Cardiac muscle cell (in vitro differentiated cells and primary cell): ENCODE measurements around the gene CRYBA4. TPM values are rescaled to one million over a fixed set of nuclear protein-coding genes. Genes with fewer than 3 reads are reported as not detected.

Experiments
- DNase-seq, 2 donors: peaks; one replicate each; pipeline versions ENCODE4 v3.0.0 to v3.0.0-alpha.2; 2010 to 2017; ENCODE audit warnings: low read depth in 1 of 2, low spot score in 1 of 2
- H3K27ac ChIP-seq: fragments of 200-600 bp; sonication (generic); 2 replicates; pipeline ENCODE4 v1.5.1; 2016
- H3K27me3 ChIP-seq: fragments of 200-600 bp; sonication (generic); 2 replicates; pipeline ENCODE4 v1.6.0; 2016; ENCODE audit warnings: control low read depth
- H3K36me3 ChIP-seq: fragments of 200-600 bp; sonication (generic); 2 replicates; pipeline ENCODE4 v1.5.1; 2016; ENCODE audit warnings: control low read depth
- H3K4me1 ChIP-seq: fragments of 200-600 bp; sonication (generic); 2 replicates; pipeline ENCODE4 v1.8.1; 2017; ENCODE audit warnings: low read depth, mild to moderate bottlenecking, mixed run types
- H3K4me3 ChIP-seq: fragments of 200-600 bp; sonication (generic); 2 replicates; pipeline ENCODE4 v1.5.1; 2016; ENCODE audit warnings: mild to moderate bottlenecking
- H3K9me3 ChIP-seq: fragments of 200-600 bp; sonication (generic); 2 replicates; pipeline ENCODE4 v1.5.1; 2017; ENCODE audit warnings: low read depth, mild to moderate bottlenecking, control low read depth
- polyA plus RNA-seq: library from polyadenylated mRNA; unstranded; fragments of >200 nt; fragmentation: Nextera tagmentation; extraction: Ambion mirVana; gene quantifications from 2 replicates; pipeline ENCODE4 v1.2.1, GENCODE V29; 2016
- total RNA-seq: library from RNA; depleted of rRNA; stranded (reverse); fragments of >200 nt; gene quantifications from 2 replicates; pipeline ENCODE4 v1.2.3, GENCODE V29; 2016
- TF ChIP-seq, protein P1 (sequence below): IDR thresholded peaks from 2 replicates; pipeline ENCODE4 v1.5.1; 2012; ENCODE audit warnings: low read depth, mild to moderate bottlenecking, low read length

The CRYBA4 gene
- total and polyA plus RNA-seq, 2 experiments from 2014 or later = 0.34 TPM; not detected in 1

DNA sequence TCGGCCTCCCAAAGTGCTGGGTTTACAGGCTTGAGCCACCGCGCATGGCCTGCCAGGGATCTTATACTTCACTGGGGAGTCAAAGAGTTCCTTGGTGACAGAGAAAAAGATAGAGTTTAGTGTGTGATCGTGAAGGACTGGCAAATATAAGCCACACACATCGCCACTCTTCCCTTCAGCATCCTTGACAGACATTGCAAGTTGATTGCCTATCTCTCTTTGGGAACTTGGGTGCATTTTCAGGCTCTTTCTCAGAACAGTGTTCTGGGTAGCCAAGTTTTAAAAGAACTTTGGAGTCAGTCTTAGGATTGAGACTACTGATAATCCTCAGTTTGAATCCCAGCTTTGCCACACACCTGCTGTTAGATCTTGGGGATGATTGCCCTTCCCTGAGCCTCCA is 55.5 kb downstream of the CRYBA4 start:
- Histone ChIP-seq H3K27ac (no peak overlapping the region), H3K4me1 (peaks cover 14% of the 10 kb centered on the region), H3K36me3 (no peaks in the 10 kb centered on the region), H3K9me3 (no peaks in the 10 kb centered on the region), H3K4me3 (no peak overlapping the region), H3K27me3 (no peaks in the 10 kb centered on the region)
- TF ChIP-seq, protein P1, sequence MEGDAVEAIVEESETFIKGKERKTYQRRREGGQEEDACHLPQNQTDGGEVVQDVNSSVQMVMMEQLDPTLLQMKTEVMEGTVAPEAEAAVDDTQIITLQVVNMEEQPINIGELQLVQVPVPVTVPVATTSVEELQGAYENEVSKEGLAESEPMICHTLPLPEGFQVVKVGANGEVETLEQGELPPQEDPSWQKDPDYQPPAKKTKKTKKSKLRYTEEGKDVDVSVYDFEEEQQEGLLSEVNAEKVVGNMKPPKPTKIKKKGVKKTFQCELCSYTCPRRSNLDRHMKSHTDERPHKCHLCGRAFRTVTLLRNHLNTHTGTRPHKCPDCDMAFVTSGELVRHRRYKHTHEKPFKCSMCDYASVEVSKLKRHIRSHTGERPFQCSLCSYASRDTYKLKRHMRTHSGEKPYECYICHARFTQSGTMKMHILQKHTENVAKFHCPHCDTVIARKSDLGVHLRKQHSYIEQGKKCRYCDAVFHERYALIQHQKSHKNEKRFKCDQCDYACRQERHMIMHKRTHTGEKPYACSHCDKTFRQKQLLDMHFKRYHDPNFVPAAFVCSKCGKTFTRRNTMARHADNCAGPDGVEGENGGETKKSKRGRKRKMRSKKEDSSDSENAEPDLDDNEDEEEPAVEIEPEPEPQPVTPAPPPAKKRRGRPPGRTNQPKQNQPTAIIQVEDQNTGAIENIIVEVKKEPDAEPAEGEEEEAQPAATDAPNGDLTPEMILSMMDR = no peak
- no peak for DNase-seq

DNA sequence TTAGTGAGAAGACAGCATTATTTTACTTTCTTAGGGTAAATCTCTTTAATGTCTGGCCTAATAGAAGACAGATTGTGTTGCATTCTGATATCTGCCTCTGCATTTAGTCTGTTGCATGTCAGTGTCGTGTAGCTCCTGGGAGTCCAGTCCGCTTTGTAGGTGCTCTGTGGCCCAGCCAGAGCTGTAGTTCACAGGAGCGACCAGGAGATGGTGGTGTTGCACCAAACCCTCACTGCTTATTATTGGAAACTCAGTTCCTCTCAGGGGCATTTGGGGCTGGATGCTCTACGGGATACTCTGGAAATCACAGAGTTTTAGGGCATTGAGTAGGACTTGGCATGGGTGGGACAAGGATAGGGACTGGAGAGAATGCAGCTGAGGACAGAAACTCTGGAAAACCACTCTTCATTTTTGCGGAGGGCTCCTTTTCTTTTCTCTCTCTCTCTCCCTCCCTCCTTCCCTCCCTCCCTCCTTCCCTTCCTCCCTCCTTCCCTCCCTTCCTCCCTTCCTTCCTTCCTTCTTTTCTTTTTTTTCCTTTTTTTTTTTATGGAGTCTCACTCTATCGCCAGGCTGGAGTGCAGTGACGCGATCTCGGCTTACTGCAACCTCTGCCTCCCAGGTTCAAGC is 57.4 kb downstream of the CRYBA4 start:
- peak; percentile 80 to 87 for DNase-seq
- no peaks in the 10 kb centered on the region for H3K27me3 ChIP-seq
- H3K36me3 ChIP-seq = no peaks in the 10 kb centered on the region
- H3K9me3 ChIP-seq = no peaks in the 10 kb centered on the region
- H3K4me3 ChIP-seq = no peak overlapping the region
- TF ChIP-seq, protein P1 = peak; percentile 98
- peaks cover 7% of the 10 kb centered on the region for H3K4me1 ChIP-seq
- no peak overlapping the region for H3K27ac ChIP-seq

Other genes starting within 250 kb of the CRYBA4 start
- gene ASPHD2, start 192.7 kb upstream of the CRYBA4 start, total RNA-seq = 1.8 and 3.0 TPM in 2 replicates
- gene ASPHD2, start 192.7 kb upstream of the CRYBA4 start, polyA plus RNA-seq = 2.0 and 2.1 TPM in 2 replicates
- gene HPS4, start 138.2 kb upstream of the CRYBA4 start, total RNA-seq = 20.9 and 35.9 TPM in 2 replicates
- gene HPS4, start 138.2 kb upstream of the CRYBA4 start, polyA plus RNA-seq = 20.4 and 29.6 TPM in 2 replicates
- gene SRRD, start 138.1 kb upstream of the CRYBA4 start, total RNA-seq = 14.1 and 17.0 TPM in 2 replicates
- gene SRRD, start 138.1 kb upstream of the CRYBA4 start, polyA plus RNA-seq = 22.3 and 41.0 TPM in 2 replicates
- 17.4 and 24.6 TPM in 2 replicates for gene TFIP11, start 109.5 kb upstream of the CRYBA4 start, total RNA-seq
- gene TFIP11, start 109.5 kb upstream of the CRYBA4 start, polyA plus RNA-seq = 25.2 and 25.5 TPM in 2 replicates
- gene TPST2, start 31.8 kb upstream of the CRYBA4 start, total RNA-seq = 27.3 and 44.2 TPM in 2 replicates
- gene TPST2, start 31.8 kb upstream of the CRYBA4 start, polyA plus RNA-seq = 17.8 and 29.6 TPM in 2 replicates
- gene CRYBB1, start 3.9 kb upstream of the CRYBA4 start, total RNA-seq = 0.11 TPM in 1 of 2 replicates, not detected in the other
- not detected in 2 replicates for gene CRYBB1, start 3.9 kb upstream of the CRYBA4 start, polyA plus RNA-seq
- 0.21 and 0.66 TPM in 2 replicates for gene MIAT, start 35.6 kb downstream of the CRYBA4 start, total RNA-seq
- 0.11 and 0.30 TPM in 2 replicates for gene MIAT, start 35.6 kb downstream of the CRYBA4 start, polyA plus RNA-seq